ENCODE results near the gene MPV17.

DNA sequence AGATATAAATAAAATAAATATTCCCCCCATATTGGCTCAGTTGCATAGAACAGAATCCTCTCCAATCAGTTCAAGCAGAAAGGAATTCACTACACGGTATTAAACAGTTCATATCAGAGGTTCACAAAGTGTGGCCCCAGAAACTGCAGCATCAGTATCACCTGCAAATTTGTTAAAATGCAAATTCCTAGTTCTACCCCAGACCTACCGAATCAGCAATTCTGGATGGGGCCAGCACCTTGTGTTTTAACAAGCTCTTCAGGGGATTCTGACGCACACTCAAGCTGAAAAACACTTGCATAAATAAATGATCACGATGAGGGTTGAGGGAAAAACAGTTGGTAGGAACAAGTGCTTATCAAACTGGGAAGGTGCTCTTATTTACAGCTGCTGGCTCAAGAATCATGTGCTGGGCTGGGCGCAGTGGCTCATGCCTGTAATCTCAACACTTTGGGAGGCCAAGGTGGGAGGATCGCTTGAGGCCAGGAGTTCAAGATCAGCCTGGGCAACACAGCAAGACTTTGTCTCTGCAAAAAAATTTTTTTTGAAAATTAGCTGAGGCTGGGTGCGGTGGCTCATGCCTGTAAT lies 27.3 kb upstream of the MPV17 start:
- TF ChIP-seq, protein P1, sequence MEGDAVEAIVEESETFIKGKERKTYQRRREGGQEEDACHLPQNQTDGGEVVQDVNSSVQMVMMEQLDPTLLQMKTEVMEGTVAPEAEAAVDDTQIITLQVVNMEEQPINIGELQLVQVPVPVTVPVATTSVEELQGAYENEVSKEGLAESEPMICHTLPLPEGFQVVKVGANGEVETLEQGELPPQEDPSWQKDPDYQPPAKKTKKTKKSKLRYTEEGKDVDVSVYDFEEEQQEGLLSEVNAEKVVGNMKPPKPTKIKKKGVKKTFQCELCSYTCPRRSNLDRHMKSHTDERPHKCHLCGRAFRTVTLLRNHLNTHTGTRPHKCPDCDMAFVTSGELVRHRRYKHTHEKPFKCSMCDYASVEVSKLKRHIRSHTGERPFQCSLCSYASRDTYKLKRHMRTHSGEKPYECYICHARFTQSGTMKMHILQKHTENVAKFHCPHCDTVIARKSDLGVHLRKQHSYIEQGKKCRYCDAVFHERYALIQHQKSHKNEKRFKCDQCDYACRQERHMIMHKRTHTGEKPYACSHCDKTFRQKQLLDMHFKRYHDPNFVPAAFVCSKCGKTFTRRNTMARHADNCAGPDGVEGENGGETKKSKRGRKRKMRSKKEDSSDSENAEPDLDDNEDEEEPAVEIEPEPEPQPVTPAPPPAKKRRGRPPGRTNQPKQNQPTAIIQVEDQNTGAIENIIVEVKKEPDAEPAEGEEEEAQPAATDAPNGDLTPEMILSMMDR (IDR thresholded peaks at IDR 0.05), result no peak
- TF ChIP-seq POLR2AphosphoS5 (IDR thresholded peaks at IDR 0.05) (no peak), POLR2A (IDR thresholded peaks at IDR 0.05) (no peak)

Measured in suprapubic skin (tissue), 4 donors.